KMS-11 (cell line): ENCODE data around the gene SECISBP2L.

Experiments used
- H2AFZ ChIP-seq: fragments of 200-600 bp; sonication (generic); 2 replicates; pipeline ENCODE4 v1.6.1; 2016; ENCODE audit warnings: antibody characterized with exemption, mixed run types, low read depth
- H3K27ac ChIP-seq: fragments of 200-600 bp; sonication (generic); 2 replicates; pipeline ENCODE4 v1.6.1; 2016; ENCODE audit warnings: mild to moderate bottlenecking, mixed run types
- H3K27me3 ChIP-seq: fragments of 200-600 bp; sonication (generic); 2 replicates; pipeline ENCODE4 v1.6.1; 2017; ENCODE audit warnings: mild to moderate bottlenecking, low read depth, mixed run types, moderate library complexity; ENCODE audit not compliant: insufficient read depth
- H3K36me3 ChIP-seq: fragments of 200-600 bp; sonication (generic); 2 replicates; pipeline ENCODE4 v1.6.1; 2017; ENCODE audit warnings: mild to moderate bottlenecking, mixed run types; ENCODE audit not compliant: insufficient read depth
- H3K4me1 ChIP-seq: fragments of 200-600 bp; sonication (generic); 2 replicates; pipeline ENCODE4 v1.6.1; 2016; ENCODE audit warnings: mild to moderate bottlenecking, low read depth, mixed run types; ENCODE audit not compliant: poor library complexity, severe bottlenecking
- H3K4me2 ChIP-seq: fragments of 200-600 bp; sonication (generic); 2 replicates; pipeline ENCODE4 v1.7.0; 2016; ENCODE audit warnings: mild to moderate bottlenecking, mixed run types
- H3K4me3 ChIP-seq: fragments of 200-600 bp; sonication (generic); IDR thresholded peaks from 2 replicates; pipeline ENCODE4 v1.6.1; 2017; ENCODE audit warnings: low read depth, low read length, mixed read lengths; ENCODE audit not compliant: insufficient read depth
- H3K79me2 ChIP-seq: fragments of 200-600 bp; sonication (generic); 2 replicates; pipeline ENCODE4 v1.6.1; 2016; ENCODE audit warnings: low read depth, mixed run types; ENCODE audit not compliant: insufficient read depth
- H3K9ac ChIP-seq: fragments of 200-600 bp; sonication (generic); 2 replicates; pipeline ENCODE4 v1.6.1; 2016; ENCODE audit warnings: mild to moderate bottlenecking, mixed run types
- H4K20me1 ChIP-seq: fragments of 200-600 bp; sonication (generic); 2 replicates; pipeline ENCODE4 v1.6.1; 2016; ENCODE audit warnings: mild to moderate bottlenecking, mixed run types; ENCODE audit not compliant: insufficient read depth
- CTCF ChIP-seq: fragments of 200-600 bp; sonication (generic); conservative IDR thresholded peaks from 2 replicates; pipeline ENCODE4 v1.6.1; 2017; ENCODE audit warnings: low read depth, mild to moderate bottlenecking, antibody characterized with exemption, low read length, moderate library complexity, mixed read lengths

Gene SECISBP2L

DNA sequence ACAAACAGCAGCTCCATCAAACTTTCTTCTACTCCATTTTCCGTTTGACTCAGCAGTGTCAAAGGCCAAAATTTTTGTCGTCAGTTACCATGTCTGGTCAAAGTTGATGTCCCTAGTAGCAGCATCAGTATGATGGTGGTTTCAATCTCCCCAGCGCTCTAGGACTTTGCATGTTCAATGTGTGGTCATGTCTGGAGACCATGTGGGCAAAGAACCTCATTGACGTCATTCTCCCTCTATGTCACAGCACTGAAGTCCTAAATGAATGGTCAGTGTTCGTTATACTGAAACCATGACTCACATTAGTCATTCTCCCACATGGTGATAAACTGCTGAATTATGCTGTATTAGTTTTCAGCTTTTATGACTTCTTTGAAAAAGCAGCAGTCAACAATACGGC, 105.7 kb downstream of the SECISBP2L start:
- Histone ChIP-seq H3K27me3 (no peaks in the 10 kb centered on the region), H3K27ac (no peak overlapping the region), H3K4me2 (no peak overlapping the region), H3K79me2 (no peaks in the 10 kb centered on the region), H3K4me3 (no peak overlapping the region), H2AFZ (no peak overlapping the region), H3K4me1 (no peaks in the 10 kb centered on the region), H3K36me3 (no peaks in the 10 kb centered on the region), H4K20me1 (no peaks in the 10 kb centered on the region), H3K9ac (no peak overlapping the region)
- no peak for TF ChIP-seq CTCF

GRCh38 chr15:48939648-48940047, 106.6 kb downstream of the SECISBP2L start:
- Histone ChIP-seq H4K20me1 (no peaks in the 10 kb centered on the region), H3K27ac (no peak overlapping the region), H2AFZ (no peak overlapping the region), H3K9ac (no peak overlapping the region), H3K4me2 (no peak overlapping the region), H3K36me3 (no peaks in the 10 kb centered on the region), H3K4me1 (no peaks in the 10 kb centered on the region), H3K4me3 (no peak overlapping the region), H3K79me2 (no peaks in the 10 kb centered on the region), H3K27me3 (no peaks in the 10 kb centered on the region)
- TF ChIP-seq CTCF, result no peak
